Activated B cell treated with CpG ODN at 0.5 μM for 24 hours (primary cell): Measurements from ENCODE around the gene NUP205. TPM values are rescaled to one million over a fixed set of nuclear protein-coding genes. Genes with fewer than 3 reads are reported as not detected.

ENCODE experiments used
- ATAC-seq: fragments of 200-7000 bp; cut with Tn5 transposase; one replicate; pipeline ENCODE4 v1.10.0; 2021; ENCODE audit warnings: low read depth, mild to moderate bottlenecking, moderate library complexity
- CTCF ChIA-PET: fragments of 350-600 bp; sonication (Branson Sonifier 250); formaldehyde crosslinking; loops from one replicate; lab custom pipeline; 2021; ENCODE audit warnings: antibody characterized with exemption; lab: Charles Lee
- POLR2A ChIA-PET: fragments of 350-600 bp; sonication (Branson Sonifier 250); formaldehyde crosslinking; loops from one replicate; lab custom pipeline; 2021; ENCODE audit warnings: antibody characterized with exemption; lab: Charles Lee
- DNase-seq: peaks from one replicate; pipeline ENCODE4 v3.0.0; 2022
- H3K27ac Mint-ChIP-seq: one replicate; pipeline ENCODE4 v1.8.0; 2020; ENCODE audit warnings: mixed read lengths
- H3K27me3 Mint-ChIP-seq: one replicate; pipeline ENCODE4 v1.8.0; 2021; ENCODE audit warnings: mixed read lengths
- H3K36me3 Mint-ChIP-seq: one replicate; pipeline ENCODE4 v1.8.0; 2021; ENCODE audit warnings: low read depth, mixed read lengths
- H3K4me1 Mint-ChIP-seq: one replicate; pipeline ENCODE4 v1.8.0; 2021; ENCODE audit warnings: mixed read lengths
- H3K4me3 Mint-ChIP-seq: one replicate; pipeline ENCODE4 v1.8.0; 2020; ENCODE audit warnings: mild to moderate bottlenecking, mixed read lengths
- H3K9me3 Mint-ChIP-seq: one replicate; pipeline ENCODE4 v1.8.0; 2020; ENCODE audit warnings: mixed read lengths
- CTCF ChIP-seq: fragments of 200-600 bp; IDR thresholded peaks from one replicate; pipeline ENCODE4 v1.8.0; 2022; ENCODE audit warnings: antibody characterized with exemption, mild to moderate bottlenecking
- intact Hi-C: fragments of 100-400 bp; cut with micrococcal nuclease; formaldehyde crosslinking; loops from one replicate; pipeline ENCODE4 v1.15.1; 2024
- total RNA-seq: library from RNA; stranded (reverse); gene quantifications from 2 replicates; pipeline ENCODE4 v1.2.3, GENCODE V29; 2022

NUP205 gene
- total RNA-seq, 1 donor from 2014 or later: 84.1 TPM

- intact Hi-C loops: loop anchor here (1.0 to 5.0 kb wide), 9 partner anchors 47 to 1194 kb away; partner anchors contain the start of genes AGBL3, AKR1B1, BPGM and MTPN
- Mint-ChIP-seq H3K4me3 (no peak overlapping the region), H3K9me3 (no peaks in the 10 kb centered on the region), H3K36me3 (no peaks in the 10 kb centered on the region), H3K27ac (no peak overlapping the region), H3K27me3 (no peaks in the 10 kb centered on the region), H3K4me1 (peaks cover 10% of the 10 kb centered on the region)
- ATAC-seq: no peak
- TF ChIP-seq CTCF: no peak
- DNase-seq: no peak
- POLR2A ChIA-PET: interaction anchor here (0.5 kb wide), 1 partner anchor 45 kb away, joined by 3 read pairs; no protein-coding TSS in a partner anchor
- CTCF ChIA-PET: interaction anchor here (1.0 kb wide), 1 partner anchor 134 kb away, joined by 6 read pairs; no protein-coding TSS in a partner anchor
Observed at GRCh38 chr7:135510592-135511183, 47.0 kb upstream of the NUP205 start.

DNA sequence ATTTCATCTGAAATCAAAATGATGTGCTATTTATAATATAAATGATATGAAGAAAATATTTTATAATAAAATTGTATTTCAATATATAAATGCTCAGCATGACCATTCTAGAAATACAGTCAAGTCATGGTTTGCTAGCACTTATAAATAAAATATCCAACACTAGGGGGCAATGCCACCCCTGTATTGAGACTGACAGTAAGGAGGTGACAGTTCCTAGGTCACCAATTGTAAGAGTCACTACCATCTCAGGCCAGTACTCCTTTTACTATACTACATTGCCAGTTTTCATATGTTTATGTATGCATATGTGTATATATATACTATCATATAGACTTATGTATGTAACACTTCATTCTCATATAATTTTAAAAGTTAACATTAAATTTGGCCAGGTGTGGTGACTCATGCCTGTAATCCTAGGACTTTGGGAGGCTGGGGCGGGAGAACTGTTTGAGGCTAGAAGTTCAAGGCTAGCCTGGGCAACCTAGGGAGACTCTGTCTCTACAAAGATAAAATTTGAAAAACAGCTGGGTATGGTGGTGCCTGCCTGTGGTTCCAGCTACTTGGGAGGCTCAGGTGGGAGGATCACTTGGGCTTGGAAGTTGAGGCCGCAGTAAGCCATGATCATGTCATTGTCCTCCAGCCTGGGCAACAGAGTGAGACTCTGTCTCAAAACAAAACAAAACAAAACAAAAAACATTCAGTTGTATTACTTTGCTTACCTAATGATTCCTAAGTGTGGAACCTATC lies 45.4 kb upstream of the NUP205 start:
- intact Hi-C loops: loop anchor here (1.0 to 5.0 kb wide), 2 partner anchors 133 to 1055 kb away; partner anchors contain the start of gene AKR1B1
- DNase-seq (no peak), ATAC-seq (no peak)
- H3K4me3 Mint-ChIP-seq: no peak overlapping the region
- no peaks in the 10 kb centered on the region for H3K27me3 Mint-ChIP-seq
- H3K36me3 Mint-ChIP-seq: no peaks in the 10 kb centered on the region
- TF ChIP-seq CTCF: no peak
- H3K27ac Mint-ChIP-seq: no peak overlapping the region
- ChIA-PET POLR2A (no interaction called here), CTCF (interaction anchor here (0.6 kb wide), 1 partner anchor 133 kb away, joined by 4 read pairs; no protein-coding TSS in a partner anchor)
- no peaks in the 10 kb centered on the region for H3K9me3 Mint-ChIP-seq
- peaks cover 4% of the 10 kb centered on the region for H3K4me1 Mint-ChIP-seq

DNA sequence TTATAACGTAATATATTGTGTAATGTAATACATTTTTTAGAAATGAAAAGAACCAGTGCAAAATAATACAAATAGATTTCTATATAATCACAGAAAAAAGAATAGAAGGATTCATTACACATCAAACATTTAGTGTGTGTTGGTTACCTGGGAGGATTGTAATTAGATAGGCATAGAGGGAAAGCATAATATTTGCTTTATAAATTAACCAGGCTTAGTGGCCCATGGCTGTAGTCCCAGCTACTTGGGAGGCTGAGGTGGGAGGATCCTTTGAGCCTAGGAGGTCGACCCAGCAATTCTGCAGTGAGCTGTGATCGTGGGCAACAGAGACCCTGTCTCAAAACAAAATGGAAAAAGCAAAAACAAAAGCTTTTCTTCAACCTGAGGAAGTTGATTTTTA lies 42.9 kb upstream of the NUP205 start:
- no peak overlapping the region for H3K27ac Mint-ChIP-seq
- H3K4me3 Mint-ChIP-seq: no peak overlapping the region
- H3K36me3 Mint-ChIP-seq: no peaks in the 10 kb centered on the region
- ChIA-PET CTCF (no interaction called here), POLR2A (no interaction called here)
- no peak for TF ChIP-seq CTCF
- DNase-seq: no peak
- H3K27me3 Mint-ChIP-seq: no peaks in the 10 kb centered on the region
- ATAC-seq: no peak
- H3K4me1 Mint-ChIP-seq: no peaks in the 10 kb centered on the region
- intact Hi-C loops: loop anchor here (5.0 kb wide), 1 partner anchor 1058 kb away; the partner anchor contains the start of gene AKR1B1
- H3K9me3 Mint-ChIP-seq: no peaks in the 10 kb centered on the region

DNA sequence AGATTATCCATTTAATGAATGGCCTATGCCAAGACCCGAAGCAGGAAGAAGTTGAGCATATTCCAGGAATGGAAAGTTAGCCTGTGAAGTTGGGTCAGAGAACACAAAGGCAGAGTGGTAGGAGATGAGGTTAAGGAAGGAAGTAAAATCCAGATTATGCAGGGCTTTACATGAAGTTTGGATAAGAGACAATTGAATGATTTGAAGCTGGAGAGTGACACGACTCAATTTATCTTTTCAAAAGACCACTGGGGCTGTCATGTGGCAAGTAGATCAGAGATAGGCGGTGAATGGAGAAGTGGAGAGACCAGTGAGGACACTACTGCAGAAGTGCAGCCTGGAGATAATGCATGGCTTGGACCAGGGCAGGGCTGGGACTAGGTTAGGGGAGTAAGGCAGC lies 40.7 kb upstream of the NUP205 start:
- Mint-ChIP-seq H3K27ac (no peak overlapping the region), H3K36me3 (no peaks in the 10 kb centered on the region), H3K4me1 (no peaks in the 10 kb centered on the region), H3K27me3 (no peaks in the 10 kb centered on the region), H3K4me3 (no peak overlapping the region), H3K9me3 (no peaks in the 10 kb centered on the region)
- ChIA-PET CTCF (no interaction called here), POLR2A (no interaction called here)
- TF ChIP-seq CTCF: no peak
- DNase-seq: no peak
- no peak for ATAC-seq
- intact Hi-C loops: no loop called here

DNA sequence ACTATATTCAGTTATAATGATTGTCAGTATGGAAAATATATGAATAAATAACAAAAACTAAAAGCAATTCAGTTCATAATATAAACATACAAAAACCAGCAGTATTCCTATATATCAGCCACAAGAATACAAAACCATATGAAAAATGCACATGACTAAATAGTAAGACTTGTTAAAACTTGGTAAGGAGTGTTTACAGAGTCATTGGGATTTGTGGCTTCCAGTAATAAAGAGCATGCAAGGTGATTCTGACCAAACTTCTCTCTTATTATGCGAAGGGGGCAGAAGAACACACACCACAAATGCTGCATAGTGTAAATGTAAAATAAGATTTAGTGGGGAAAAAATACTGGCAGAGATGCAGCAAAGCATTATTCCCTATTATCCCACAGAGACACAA lies 39.0 kb upstream of the NUP205 start:
- Mint-ChIP-seq H3K27ac (no peak overlapping the region), H3K4me3 (no peak overlapping the region), H3K27me3 (no peaks in the 10 kb centered on the region), H3K9me3 (peaks cover 3% of the 10 kb centered on the region), H3K4me1 (no peaks in the 10 kb centered on the region), H3K36me3 (no peaks in the 10 kb centered on the region)
- DNase-seq (no peak), ATAC-seq (no peak)
- ChIA-PET CTCF (no interaction called here), POLR2A (no interaction called here)
- intact Hi-C loops: no loop called here
- TF ChIP-seq CTCF: no peak
